Measurements from ENCODE around the gene TMEM245.
A peak's percentile ranks its signal among the peaks of the same experiment; 100 is the strongest.

The TMEM245 gene

GRCh38 chr9:109033941-109034700, 85.6 kb downstream of the TMEM245 start:
- ChIA-PET CTCF (interaction anchor here (0.6 to 1.4 kb wide), 4 partner anchors 12 to 164 kb away, joined by 3 to 5 read pairs (median 3); no protein-coding TSS in a partner anchor), POLR2A (no interaction called here)
- H3K27ac ChIP-seq (ENCODE audit: extremely low read depth, low read depth, low read length), result no peak overlapping the region
- TF ChIP-seq PRDM1 (tag by site-specific recombination; IDR thresholded peaks at IDR 0.05) (no peak), GFI1B (tag by site-specific recombination; IDR thresholded peaks at IDR 0.05) (no peak)
- TF ChIP-seq, protein P1, sequence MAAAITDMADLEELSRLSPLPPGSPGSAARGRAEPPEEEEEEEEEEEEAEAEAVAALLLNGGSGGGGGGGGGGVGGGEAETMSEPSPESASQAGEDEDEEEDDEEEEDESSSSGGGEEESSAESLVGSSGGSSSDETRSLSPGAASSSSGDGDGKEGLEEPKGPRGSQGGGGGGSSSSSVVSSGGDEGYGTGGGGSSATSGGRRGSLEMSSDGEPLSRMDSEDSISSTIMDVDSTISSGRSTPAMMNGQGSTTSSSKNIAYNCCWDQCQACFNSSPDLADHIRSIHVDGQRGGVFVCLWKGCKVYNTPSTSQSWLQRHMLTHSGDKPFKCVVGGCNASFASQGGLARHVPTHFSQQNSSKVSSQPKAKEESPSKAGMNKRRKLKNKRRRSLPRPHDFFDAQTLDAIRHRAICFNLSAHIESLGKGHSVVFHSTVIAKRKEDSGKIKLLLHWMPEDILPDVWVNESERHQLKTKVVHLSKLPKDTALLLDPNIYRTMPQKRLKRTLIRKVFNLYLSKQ (tag by site-specific recombination; IDR thresholded peaks at IDR 0.05; ENCODE audit: borderline replicate concordance), result no peak
- no peaks in the 10 kb centered on the region for H3K9me3 ChIP-seq (ENCODE audit: control insufficient read depth, insufficient read depth, low read depth, low read length)
- H3K4me3 ChIP-seq (ENCODE audit: low read depth, low read length), result no peak overlapping the region
- no peaks in the 10 kb centered on the region for H3K4me1 ChIP-seq (ENCODE audit: control insufficient read depth, insufficient read depth, low read length)
- H3K36me3 ChIP-seq (ENCODE audit: control insufficient read depth in 2 of 2, insufficient read depth in 1 of 2, low read length in 2 of 2), result peaks cover 20 to 57% of the 10 kb centered on the region in 2 experiments; a peak in 2 of 3 replicates

DNA sequence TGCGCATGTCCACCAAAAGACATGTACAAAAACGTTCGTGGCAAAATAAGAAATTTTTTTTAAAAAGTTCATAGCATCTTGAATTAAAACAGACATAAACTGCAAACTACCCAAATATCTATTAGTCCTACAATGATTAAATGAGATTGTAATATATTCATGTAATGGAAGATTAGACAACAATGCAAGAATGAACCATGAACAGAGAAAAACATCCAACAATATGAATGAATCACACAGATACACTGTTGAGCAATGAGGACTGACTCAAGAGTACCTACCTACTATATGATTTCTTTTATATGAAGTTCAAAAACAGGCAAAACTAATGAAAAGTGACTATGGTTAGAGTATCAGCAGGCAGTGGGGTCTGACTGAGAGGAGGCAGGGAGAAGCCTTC, 88.5 kb downstream of the TMEM245 start:
- Histone ChIP-seq H3K36me3 (ENCODE audit: control insufficient read depth in 2 of 2, insufficient read depth in 1 of 2, low read length in 2 of 2) (peaks cover 20 to 48% of the 10 kb centered on the region in 2 experiments; a peak in 2 of 3 replicates), H3K4me1 (ENCODE audit: control insufficient read depth, insufficient read depth, low read length) (no peaks in the 10 kb centered on the region), H3K27ac (ENCODE audit: extremely low read depth, low read depth, low read length) (no peak overlapping the region), H3K9me3 (ENCODE audit: control insufficient read depth, insufficient read depth, low read depth, low read length) (no peaks in the 10 kb centered on the region), H3K4me3 (ENCODE audit: low read depth, low read length) (no peak overlapping the region)
- TF ChIP-seq ZNF664 (tag by site-specific recombination; IDR thresholded peaks at IDR 0.05), result peak; percentile 83
- TF ChIP-seq ZNF16 (tag by site-specific recombination; IDR thresholded peaks at IDR 0.05; ENCODE audit: low read depth), result no peak
- no peak for TF ChIP-seq ZNF501 (tag by site-specific recombination; IDR thresholded peaks at IDR 0.05)
- TF ChIP-seq ZNF48 (tag by site-specific recombination; IDR thresholded peaks at IDR 0.05), result no peak
- no peak for TF ChIP-seq ZNF670 (tag by site-specific recombination; IDR thresholded peaks at IDR 0.05; ENCODE audit: low read depth)
- TF ChIP-seq KLF17 (tag by site-specific recombination; IDR thresholded peaks at IDR 0.05), result no peak
- no peak for TF ChIP-seq ZNF155 (tag by site-specific recombination; IDR thresholded peaks at IDR 0.05)
- TF ChIP-seq OSR2 (tag by site-specific recombination; IDR thresholded peaks at IDR 0.05), result no peak
- POLR2A ChIA-PET, result no interaction called here
- CTCF ChIA-PET, result no interaction called here

GRCh38 chr9:109030426-109030825, 89.3 kb downstream of the TMEM245 start:
- ChIA-PET CTCF (no interaction called here), POLR2A (no interaction called here)
- no peaks in the 10 kb centered on the region for H3K9me3 ChIP-seq (ENCODE audit: control insufficient read depth, insufficient read depth, low read depth, low read length)
- TF ChIP-seq ZNF148 (tag by site-specific recombination; IDR thresholded peaks at IDR 0.05; ENCODE audit: borderline replicate concordance), result no peak
- TF ChIP-seq YY2 (tag by site-specific recombination; IDR thresholded peaks at IDR 0.05), result no peak
- TF ChIP-seq ZNF792 (tag by site-specific recombination; IDR thresholded peaks at IDR 0.05), result no peak
- no peak for TF ChIP-seq ZNF626 (tag by site-specific recombination; IDR thresholded peaks at IDR 0.05)
- no peak for TF ChIP-seq ZNF2 (tag by site-specific recombination; IDR thresholded peaks at IDR 0.05)
- TF ChIP-seq, protein P2, sequence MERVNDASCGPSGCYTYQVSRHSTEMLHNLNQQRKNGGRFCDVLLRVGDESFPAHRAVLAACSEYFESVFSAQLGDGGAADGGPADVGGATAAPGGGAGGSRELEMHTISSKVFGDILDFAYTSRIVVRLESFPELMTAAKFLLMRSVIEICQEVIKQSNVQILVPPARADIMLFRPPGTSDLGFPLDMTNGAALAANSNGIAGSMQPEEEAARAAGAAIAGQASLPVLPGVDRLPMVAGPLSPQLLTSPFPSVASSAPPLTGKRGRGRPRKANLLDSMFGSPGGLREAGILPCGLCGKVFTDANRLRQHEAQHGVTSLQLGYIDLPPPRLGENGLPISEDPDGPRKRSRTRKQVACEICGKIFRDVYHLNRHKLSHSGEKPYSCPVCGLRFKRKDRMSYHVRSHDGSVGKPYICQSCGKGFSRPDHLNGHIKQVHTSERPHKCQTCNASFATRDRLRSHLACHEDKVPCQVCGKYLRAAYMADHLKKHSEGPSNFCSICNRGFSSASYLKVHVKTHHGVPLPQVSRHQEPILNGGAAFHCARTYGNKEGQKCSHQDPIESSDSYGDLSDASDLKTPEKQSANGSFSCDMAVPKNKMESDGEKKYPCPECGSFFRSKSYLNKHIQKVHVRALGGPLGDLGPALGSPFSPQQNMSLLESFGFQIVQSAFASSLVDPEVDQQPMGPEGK (tag by site-specific recombination; IDR thresholded peaks at IDR 0.05), result no peak
- no peak for TF ChIP-seq ZNF580 (tag by site-specific recombination; IDR thresholded peaks at IDR 0.05)
- TF ChIP-seq ZBTB7A (tag by site-specific recombination; IDR thresholded peaks at IDR 0.05; ENCODE audit: low read depth), result no peak
- no peak overlapping the region for H3K4me3 ChIP-seq (ENCODE audit: low read depth, low read length)
- no peak overlapping the region for H3K27ac ChIP-seq (ENCODE audit: extremely low read depth, low read depth, low read length)
- peaks cover 15 to 50% of the 10 kb centered on the region in 2 experiments; a peak in 2 of 3 replicates for H3K36me3 ChIP-seq (ENCODE audit: control insufficient read depth in 2 of 2, insufficient read depth in 1 of 2, low read length in 2 of 2)
- H3K4me1 ChIP-seq (ENCODE audit: control insufficient read depth, insufficient read depth, low read length), result no peaks in the 10 kb centered on the region
